ENCODE results near the gene RBL1.

RBL1 gene

GRCh38 chr20:36950414-36951197, 145.2 kb downstream of the RBL1 start:
- peak; percentile 62 for DNase-seq
